Peyer's patch (tissue), 4 donors: Measurements from ENCODE around the gene LDLRAD3.

Source experiments
- POLR2A ChIP-seq, 2 donors: fragments of 450-650 bp; IDR thresholded peaks; one replicate each; pipeline ENCODE4 v1.5.1; 2017; ENCODE audit warnings: antibody characterized with exemption in 2 of 2, mild to moderate bottlenecking in 2 of 2, moderate library complexity in 2 of 2
- TF ChIP-seq, protein P1 (sequence below), 6 experiments: fragments of 450-650 bp in 4 of 6; fragments of 200-600 bp in 2 of 6; sonication (generic) in 1 of 6; IDR thresholded peaks; one replicate each; pipeline ENCODE4 v1.5.1; 2017 to 2019; ENCODE audit warnings: antibody characterized with exemption in 6 of 6, mild to moderate bottlenecking in 3 of 6, moderate library complexity in 1 of 6

- TF ChIP-seq POLR2A (IDR thresholded peaks at IDR 0.05), result no peak
- TF ChIP-seq, protein P1, sequence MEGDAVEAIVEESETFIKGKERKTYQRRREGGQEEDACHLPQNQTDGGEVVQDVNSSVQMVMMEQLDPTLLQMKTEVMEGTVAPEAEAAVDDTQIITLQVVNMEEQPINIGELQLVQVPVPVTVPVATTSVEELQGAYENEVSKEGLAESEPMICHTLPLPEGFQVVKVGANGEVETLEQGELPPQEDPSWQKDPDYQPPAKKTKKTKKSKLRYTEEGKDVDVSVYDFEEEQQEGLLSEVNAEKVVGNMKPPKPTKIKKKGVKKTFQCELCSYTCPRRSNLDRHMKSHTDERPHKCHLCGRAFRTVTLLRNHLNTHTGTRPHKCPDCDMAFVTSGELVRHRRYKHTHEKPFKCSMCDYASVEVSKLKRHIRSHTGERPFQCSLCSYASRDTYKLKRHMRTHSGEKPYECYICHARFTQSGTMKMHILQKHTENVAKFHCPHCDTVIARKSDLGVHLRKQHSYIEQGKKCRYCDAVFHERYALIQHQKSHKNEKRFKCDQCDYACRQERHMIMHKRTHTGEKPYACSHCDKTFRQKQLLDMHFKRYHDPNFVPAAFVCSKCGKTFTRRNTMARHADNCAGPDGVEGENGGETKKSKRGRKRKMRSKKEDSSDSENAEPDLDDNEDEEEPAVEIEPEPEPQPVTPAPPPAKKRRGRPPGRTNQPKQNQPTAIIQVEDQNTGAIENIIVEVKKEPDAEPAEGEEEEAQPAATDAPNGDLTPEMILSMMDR (IDR thresholded peaks at IDR 0.05), result no peak
Measured at GRCh38 chr11:36010010-36010740, 66.3 kb downstream of the LDLRAD3 start.
